ENCODE measurements around the gene C1R. TPM values are rescaled to one million over a fixed set of nuclear protein-coding genes. Genes with fewer than 3 reads are reported as not detected.

C1R gene
- total RNA-seq (2014; rRNA removed; shearing (Covaris generic)) = 10.7 and 16.0 TPM in 2 replicates

DNA sequence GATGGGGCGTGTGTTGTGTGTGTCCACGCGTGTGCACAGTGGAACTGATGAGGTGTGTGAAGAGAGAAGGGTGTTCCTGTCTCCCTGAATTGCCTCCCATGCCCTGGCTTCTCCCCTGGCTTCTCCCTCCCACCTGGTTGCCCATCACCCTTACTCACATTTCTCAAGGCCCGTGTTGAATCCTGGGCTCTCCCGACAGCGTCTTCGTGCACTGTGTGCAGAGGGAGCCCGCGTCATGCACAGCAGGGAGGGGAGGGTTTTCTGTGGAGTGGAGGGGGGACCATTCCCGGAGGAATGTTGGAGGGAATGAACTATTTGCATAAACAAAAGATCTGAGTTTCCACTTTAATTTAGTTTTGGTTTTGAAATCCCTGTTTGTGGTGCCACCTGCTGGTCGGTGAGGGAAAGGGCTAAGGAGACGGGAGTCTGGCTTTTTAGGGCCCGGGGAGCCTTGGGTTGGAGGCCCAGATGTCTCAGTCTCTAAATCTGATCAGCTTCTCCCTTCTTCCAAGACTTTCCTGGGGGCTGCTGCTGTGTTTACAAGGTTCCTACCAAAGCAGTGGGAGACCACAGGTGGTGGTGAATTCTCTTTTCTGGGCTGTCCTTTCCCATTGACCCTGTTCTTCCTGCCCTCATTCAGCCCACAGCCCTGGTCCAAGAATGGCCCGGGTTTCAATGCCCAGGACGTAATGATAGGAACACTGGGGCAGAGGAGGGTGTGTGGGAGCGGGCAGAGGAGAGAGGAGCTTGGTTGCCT lies at the start of gene C1R:
Gene C1R (minus strand): TSS at position 217 of the 757 bp plus-strand sequence. CDS start 57 bp downstream, at position 160.
- peak; percentile 29 for DNase-seq (ENCODE audit: low spot score)

- no peak for DNase-seq (ENCODE audit: low spot score)
Measured at GRCh38 chr12:7141351-7142005, 49.2 kb upstream of the C1R start.

DNA sequence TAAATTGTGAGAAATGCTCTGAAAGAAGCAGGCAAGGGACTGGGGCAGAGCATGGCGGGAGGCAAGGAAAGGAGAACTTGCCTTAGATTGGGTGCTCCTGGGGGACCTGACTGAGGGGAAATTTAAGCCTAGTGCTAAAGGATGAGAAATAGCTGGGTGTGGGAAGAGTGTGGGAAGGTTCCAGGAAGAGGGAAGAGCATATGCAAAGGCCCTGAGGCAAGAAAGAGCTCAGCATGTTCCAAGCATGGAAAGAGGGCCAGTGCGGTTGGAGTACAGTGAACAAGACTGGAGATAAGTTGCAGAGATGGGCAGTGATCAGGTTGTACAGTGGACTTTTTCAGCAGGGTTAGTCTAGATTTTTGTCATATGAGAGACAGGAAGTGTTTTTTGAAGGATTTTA lies 47.0 kb upstream of the C1R start:
- DNase-seq (ENCODE audit: low spot score) = no peak

DNA sequence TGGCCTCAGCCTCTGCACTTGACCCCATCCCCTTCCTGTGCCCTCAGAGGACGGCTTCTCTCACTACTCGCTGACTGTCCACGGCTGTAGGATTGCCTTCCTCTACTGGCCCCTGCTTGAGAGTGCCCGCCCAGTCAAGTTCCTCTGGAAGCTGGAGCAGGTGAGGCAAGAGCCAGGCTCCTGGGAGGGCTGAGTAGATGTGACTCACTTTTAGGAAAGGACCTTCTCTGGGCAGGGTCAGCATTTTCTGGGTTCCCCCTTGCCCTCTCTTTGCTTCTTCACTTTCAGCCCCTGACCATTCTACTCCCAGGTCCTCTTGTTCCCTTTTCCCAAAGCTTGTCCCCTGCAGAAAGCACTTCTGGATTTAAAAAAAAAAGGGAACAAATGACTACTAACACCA lies 45.7 kb upstream of the C1R start:
- DNase-seq (ENCODE audit: low spot score) = no peak

DNA sequence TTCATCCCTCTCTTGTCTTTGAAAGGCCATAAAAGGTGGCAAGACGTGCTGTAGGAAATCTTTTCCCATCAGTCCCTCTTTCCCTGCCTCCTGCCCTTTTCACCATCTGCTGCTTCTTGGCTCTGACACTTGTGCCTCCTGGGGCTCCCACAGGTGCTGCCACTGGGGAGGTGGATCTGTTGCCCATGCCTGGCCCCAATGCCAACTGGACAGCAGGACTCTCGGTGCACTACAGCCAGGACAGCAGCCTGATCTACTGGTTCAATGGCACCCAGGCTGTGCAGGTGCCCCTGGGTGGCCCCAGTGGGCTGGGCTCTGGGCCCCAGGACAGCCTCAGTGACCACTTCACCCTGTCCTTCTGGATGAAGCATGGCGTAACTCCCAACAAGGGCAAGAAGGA lies 44.4 kb upstream of the C1R start:
- DNase-seq (ENCODE audit: low spot score) = no peak

DNA sequence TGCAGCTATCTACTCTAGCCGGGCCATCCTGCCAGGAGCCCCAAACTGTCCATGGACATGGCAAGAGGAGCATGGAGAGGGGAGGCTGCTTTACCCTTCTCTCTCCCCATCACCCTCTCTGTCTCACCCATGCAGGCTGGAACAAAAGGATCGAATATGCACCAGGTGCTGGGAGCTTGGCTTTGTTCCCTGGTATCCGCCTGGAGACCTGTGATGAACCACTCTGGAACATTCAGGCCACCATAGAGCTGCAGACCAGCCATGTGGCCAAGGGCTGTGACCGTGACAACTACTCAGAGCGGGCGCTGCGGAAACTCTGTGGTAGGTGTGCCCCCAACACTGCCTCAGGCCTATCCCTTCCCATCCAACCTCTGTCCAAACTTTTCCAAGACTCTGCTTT lies 43.8 kb upstream of the C1R start:
- DNase-seq (ENCODE audit: low spot score) = no peak

- no peak for DNase-seq (ENCODE audit: low spot score)
Measured at GRCh38 chr12:7134396-7135166, 42.3 kb upstream of the C1R start.

GRCh38 chr12:7131502-7131866 lies 39.2 kb upstream of the C1R start:
- DNase-seq (ENCODE audit: low spot score) = no peak

DNA sequence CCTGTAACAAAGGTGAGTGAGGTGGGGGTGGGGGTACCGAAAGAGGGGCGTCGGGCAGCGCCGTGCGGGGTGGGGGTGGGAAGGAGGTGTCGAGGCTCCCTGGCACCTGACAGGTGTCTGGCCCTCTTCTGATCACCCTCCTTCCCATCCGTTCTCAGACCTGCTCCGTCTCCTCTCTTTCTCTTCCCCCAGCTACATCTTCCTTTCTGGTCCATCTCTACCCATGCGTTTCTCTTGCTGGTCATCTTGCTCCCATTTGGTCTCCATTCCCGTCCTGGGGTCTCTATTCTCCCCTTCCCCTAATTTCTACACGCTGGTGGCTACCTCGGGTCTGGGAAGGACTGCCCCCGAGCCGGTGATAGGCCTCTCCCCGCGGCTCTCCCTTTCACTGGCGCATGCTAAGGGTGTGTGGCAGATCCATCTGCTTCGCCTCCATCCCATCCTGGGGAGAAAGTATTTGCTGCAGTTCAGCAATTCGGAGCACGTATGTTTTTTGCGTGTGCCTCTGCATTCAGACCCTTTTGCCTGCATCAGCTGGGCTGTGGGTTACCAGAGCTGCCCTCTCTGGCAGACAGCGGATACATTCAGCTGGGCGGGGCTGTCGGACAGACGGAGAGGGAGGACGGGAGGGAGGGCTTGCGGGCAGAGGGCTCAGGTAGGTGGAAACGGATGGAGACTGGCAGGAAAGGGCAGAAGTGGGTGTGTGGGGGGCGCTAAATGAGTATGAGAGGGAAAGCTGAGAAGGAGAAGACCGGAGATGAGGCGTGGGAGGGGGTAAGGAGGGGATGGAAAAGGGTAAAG lies 38.7 kb upstream of the C1R start:
- DNase-seq (ENCODE audit: low spot score) = no peak

GRCh38 chr12:7129872-7130691 lies 37.8 kb upstream of the C1R start, which contains the start of gene CLSTN3:
Gene CLSTN3, plus strand, starts transcription at chr12:7130371. Its CDS starts 278 bp downstream, at chr12:7130649.
- peak; percentile 33 for DNase-seq (ENCODE audit: low spot score)

DNA sequence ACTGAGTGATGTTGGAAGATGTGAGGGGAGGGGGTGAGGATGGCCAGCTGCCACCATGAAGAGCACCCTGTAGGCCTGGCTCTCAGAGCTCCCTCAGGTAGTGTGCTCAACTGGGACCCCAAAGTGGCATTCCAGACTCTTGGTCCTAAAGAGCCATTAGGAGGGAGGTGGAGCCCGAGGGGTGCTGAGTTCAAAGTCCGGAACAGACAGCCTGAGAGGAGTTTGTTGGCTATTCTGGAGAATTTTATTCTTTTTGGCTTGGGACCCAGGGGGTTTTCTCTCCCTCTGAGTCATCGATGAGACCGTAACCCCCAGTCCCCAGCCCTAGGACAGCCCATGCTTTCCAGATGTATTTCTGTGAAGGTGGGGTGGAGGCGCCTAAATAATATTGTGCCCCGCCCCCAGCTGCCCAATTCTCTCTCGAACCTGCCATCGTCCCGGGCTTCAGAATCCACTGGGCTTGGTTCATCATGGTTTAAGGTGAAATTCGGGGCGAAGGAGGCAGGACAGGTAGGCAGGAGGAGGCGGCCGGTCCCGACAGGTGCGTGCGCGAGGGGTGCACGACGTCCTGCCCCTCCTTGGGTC lies 37.1 kb upstream of the C1R start:
- DNase-seq (ENCODE audit: low spot score) = no peak

DNA sequence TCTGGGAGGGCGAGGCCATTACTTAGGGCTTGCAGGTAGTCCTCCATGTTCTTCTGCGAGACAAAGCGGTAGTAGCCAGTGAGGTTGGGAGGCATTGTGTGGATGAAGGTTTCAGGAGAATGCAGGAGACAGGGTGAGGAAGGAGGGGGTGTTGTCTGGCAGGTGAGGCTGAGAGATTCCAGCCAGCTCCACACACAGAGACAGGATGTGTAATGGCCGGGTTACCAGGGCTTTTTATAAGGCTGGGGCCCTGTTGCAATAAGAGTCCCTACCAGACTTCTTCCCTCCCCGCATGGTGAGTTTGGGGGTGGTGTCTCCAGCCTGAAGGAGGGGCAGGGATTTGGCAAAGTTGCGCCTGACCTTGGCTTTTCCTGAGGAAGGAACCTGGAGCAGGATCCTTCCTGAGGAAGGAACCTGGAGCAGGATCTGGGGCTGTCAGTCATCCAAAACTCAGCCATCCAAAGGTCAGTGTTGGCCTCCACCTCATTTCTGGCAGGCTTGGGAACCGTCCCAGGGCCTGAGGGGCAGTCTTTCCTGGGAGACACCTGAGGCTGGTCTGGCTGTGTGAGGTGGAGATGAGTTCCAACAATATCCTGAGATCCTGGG lies 36.5 kb upstream of the C1R start, which contains the start of gene RBP5:
Gene RBP5 (minus strand): TSS at position 209 of the 606 bp plus-strand sequence. CDS start 114 bp downstream, at position 95.
- no peak for DNase-seq (ENCODE audit: low spot score)

- DNase-seq (ENCODE audit: low spot score) = no peak
Measured at GRCh38 chr12:7127916-7128626, 35.8 kb upstream of the C1R start.

DNA sequence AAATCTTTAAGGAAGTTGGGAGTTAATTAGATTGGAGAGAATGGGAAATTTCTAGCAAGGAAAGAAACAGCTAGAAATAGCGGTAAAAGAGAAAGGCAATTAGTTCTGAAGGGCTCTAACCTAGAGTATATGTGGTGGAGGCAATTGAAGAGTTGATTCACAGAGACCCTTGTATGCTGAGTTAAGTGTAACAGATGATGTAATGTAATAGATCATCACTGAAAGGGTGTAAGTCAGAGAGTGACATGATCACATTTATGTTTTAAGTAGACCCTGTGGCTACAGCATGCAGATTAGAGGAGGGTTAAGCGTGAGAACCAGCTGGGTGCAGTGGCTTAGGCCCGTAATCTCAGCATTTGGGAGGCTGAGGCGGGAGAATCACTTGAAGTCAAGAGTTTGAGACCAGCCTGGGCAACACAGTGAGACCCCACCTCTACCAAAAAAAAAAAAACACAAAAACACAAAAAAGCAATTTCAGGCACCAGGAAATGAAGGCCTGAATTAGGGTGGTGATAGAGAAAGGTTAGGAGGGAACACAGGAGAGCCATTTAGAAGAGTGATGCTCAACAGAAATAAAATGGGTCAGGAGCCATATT lies 33.5 kb upstream of the C1R start:
- DNase-seq (ENCODE audit: low spot score) = no peak

GRCh38 chr12:7123806-7124522 lies 31.7 kb upstream of the C1R start:
- no peak for DNase-seq (ENCODE audit: low spot score)

GRCh38 chr12:7122811-7123769 lies 30.8 kb upstream of the C1R start:
- no peak for DNase-seq (ENCODE audit: low spot score)

DNA sequence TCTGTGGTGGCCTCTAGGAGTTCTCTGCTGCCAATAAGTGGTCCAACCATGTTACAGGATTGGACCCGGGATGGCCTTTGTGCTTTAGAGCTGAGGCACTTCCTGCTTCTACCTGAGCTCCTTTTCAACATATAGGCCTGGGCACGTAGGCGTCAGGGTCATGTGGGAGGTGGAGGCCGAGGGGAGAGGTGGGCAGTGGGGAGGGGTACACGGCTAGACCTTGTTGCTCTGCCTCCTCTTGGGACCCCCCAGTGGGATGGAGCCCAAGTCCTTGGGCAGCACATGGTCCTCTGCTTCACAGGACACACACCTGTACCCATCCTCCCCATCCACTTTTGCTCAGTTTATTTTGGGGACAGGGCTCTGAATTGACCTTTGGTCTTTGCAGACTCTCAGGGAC lies 29.1 kb upstream of the C1R start:
- no peak for DNase-seq (ENCODE audit: low spot score)

Data from A172 (cell line).